NT2/D1 (cell line): ENCODE measurements around the gene AK2.

Experiments
- SUZ12 ChIP-seq: IDR thresholded peaks from 2 replicates; pipeline ENCODE4 v1.6.1; 2011; ENCODE audit not compliant: insufficient read length, insufficient read depth; ENCODE audit errors: extremely low read depth
- ZNF274 ChIP-seq: IDR thresholded peaks from 2 replicates; pipeline ENCODE4 v1.6.1; 2011; ENCODE audit warnings: mild to moderate bottlenecking, low read depth, low read length

GRCh38 chr1:33015216-33015615, 21.5 kb downstream of the AK2 start:
- no peak for TF ChIP-seq ZNF274
- TF ChIP-seq SUZ12, result no peak
